Renal cortical epithelial cell (primary cell): ENCODE measurements around the gene CA12. TPM values are rescaled to one million over a fixed set of nuclear protein-coding genes. Genes with fewer than 3 reads are reported as not detected.

Source experiments
- DNase-seq: peaks from one replicate; pipeline ENCODE4 v3.0.0-alpha.2; 2011; ENCODE audit warnings: low read depth
- total RNA-seq: library from RNA; depleted of rRNA; stranded (reverse); fragments of >200 nt; gene quantifications from 2 replicates; pipeline ENCODE4 v1.2.3, GENCODE V29; 2014

The CA12 gene
- total RNA-seq, 1 donor from 2014 or later: 26.4 TPM

DNA sequence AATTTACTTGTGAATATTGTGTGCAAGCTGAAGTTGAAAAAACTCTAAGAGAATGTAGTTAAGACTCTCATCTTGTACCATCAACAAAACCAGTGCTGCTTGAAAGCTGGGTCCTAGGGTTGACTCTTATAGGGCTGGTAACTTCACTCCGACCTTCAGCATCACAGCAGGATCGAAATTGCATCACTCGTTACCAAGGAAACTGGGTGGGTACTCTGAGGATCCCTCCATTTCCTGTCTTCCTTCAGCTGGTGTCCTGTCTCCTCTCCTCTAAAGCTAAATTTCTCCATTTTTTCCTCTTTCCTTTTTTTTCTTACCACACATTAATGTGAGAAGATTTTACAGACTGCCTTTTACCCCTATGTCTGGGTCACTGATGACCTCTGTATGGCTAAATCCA is 107.2 kb downstream of the CA12 start:
- DNase-seq: no peak

Other genes starting within 250 kb of the CA12 start
- 249 and 275 TPM in 2 replicates for gene RPS27L, start 224.4 kb downstream of the CA12 start, total RNA-seq
- 54.8 and 64.4 TPM in 2 replicates for gene RAB8B, start 192.2 kb downstream of the CA12 start, total RNA-seq
- gene APH1B, start 104.2 kb downstream of the CA12 start, total RNA-seq: 10.1 and 12.6 TPM in 2 replicates
- 37.2 and 60.7 TPM in 2 replicates for gene USP3, start 122.7 kb upstream of the CA12 start, total RNA-seq
- gene FBXL22, start 215.5 kb upstream of the CA12 start, total RNA-seq: 0.45 TPM in 1 of 2 replicates, not detected in the other